ENCODE measurements around the gene FAM3B. TPM values are rescaled to one million over a fixed set of nuclear protein-coding genes. Genes with fewer than 3 reads are reported as not detected.
"Not testable (repeated sequence)": the region's sequence is repeated elsewhere in the genome, so short reads cannot be mapped to it uniquely, and the experiment has no call there.

The FAM3B gene
- total RNA-seq, 1 experiment from 2014 or later, result not detected

DNA sequence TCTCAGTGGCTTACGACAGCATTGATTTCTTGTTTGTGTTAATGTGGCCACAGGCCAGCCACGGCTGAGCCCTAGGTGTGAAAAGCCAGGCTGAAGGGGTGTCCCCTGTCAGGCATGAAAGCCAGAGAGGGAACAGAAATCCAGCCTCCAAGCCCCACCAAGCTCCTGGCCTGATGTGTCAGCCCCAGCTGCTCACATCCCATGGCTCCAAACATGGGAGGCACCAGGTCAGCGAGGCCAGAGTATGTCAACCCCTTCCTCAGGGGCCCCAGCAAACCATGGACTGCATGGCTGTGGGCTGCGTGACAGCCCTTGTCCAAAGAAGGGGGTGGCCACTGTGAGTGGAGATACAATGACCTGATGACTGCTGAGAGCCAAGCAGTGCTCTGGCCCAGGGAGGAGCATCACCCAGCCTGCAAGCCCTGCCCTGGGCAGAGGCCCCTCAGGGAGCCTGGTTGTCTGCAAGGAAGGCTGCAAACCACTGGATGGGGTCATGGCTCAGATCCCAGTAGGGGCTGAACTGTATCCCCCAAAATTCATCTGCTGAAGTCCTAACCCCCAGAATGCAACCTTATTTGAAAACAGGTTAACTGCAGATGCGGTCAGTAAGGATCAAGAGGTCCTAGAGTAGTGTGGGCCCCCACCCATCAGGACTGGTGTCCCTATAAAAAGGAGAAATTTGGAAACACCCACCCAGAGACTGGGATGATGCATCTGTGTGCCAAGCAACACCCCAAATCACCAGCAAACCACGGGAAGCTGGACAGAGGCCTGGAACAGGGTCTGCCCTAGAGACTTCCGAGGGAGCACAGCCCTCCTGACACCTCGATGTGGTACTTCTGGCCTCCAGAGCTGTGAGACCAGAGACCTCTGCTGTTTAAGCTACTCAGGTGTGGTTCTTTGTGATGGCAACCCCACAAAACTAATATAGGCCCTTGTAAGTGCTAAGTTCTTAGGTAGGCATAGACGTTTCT is 41.9 kb downstream of the FAM3B start:
- intact Hi-C loops (cut with micrococcal nuclease; ENCODE audit: unreplicated experiment) (loop anchor here (5.0 kb wide), 1 partner anchor 76 kb away; no protein-coding TSS in a partner anchor), in situ Hi-C loops (cut with HindIII; ENCODE audit: low pct_unique_long_range_greater_than_20kb, low sequenced_read_pairs) (no loop called here)
- Histone ChIP-seq H3K4me3 (ENCODE audit: low read depth in 2 of 2, low read length in 2 of 2) (no peak overlapping the region), H3K27me3 (ENCODE audit: control insufficient read depth, insufficient read depth, low read length) (no peaks in the 10 kb centered on the region), H3K36me3 (ENCODE audit: control insufficient read depth, insufficient read depth, low read length) (no peaks in the 10 kb centered on the region), H3K4me1 (ENCODE audit: control insufficient read depth, insufficient read depth, low read length) (no peaks in the 10 kb centered on the region), H3K9me3 (ENCODE audit: control insufficient read depth, insufficient read depth, low read depth, low read length) (no peaks in the 10 kb centered on the region), H3K27ac (ENCODE audit: low read length) (no peak overlapping the region)
- BruUV-seq (replicated peaks), result no TSS peak
- CTCF ChIA-PET, result interaction anchor here (1.5 kb wide), 1 partner anchor 75 kb away, joined by 7 read pairs; no protein-coding TSS in a partner anchor
- no peak for DNase-seq (ENCODE audit: low read depth, low spot score)
- POLR2A ChIA-PET, result no interaction called here
- no peak for ATAC-seq
- TF ChIP-seq, protein P1, sequence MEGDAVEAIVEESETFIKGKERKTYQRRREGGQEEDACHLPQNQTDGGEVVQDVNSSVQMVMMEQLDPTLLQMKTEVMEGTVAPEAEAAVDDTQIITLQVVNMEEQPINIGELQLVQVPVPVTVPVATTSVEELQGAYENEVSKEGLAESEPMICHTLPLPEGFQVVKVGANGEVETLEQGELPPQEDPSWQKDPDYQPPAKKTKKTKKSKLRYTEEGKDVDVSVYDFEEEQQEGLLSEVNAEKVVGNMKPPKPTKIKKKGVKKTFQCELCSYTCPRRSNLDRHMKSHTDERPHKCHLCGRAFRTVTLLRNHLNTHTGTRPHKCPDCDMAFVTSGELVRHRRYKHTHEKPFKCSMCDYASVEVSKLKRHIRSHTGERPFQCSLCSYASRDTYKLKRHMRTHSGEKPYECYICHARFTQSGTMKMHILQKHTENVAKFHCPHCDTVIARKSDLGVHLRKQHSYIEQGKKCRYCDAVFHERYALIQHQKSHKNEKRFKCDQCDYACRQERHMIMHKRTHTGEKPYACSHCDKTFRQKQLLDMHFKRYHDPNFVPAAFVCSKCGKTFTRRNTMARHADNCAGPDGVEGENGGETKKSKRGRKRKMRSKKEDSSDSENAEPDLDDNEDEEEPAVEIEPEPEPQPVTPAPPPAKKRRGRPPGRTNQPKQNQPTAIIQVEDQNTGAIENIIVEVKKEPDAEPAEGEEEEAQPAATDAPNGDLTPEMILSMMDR (IDR thresholded peaks at IDR 0.05), result no peak
- no peak for TF ChIP-seq TCF7L2 (IDR thresholded peaks at IDR 0.05; ENCODE audit: low read depth, low read length)
- TF ChIP-seq POLR2AphosphoS5 (IDR thresholded peaks at IDR 0.05; ENCODE audit: low read depth, low read length), result no peak
- TF ChIP-seq, protein P2, sequence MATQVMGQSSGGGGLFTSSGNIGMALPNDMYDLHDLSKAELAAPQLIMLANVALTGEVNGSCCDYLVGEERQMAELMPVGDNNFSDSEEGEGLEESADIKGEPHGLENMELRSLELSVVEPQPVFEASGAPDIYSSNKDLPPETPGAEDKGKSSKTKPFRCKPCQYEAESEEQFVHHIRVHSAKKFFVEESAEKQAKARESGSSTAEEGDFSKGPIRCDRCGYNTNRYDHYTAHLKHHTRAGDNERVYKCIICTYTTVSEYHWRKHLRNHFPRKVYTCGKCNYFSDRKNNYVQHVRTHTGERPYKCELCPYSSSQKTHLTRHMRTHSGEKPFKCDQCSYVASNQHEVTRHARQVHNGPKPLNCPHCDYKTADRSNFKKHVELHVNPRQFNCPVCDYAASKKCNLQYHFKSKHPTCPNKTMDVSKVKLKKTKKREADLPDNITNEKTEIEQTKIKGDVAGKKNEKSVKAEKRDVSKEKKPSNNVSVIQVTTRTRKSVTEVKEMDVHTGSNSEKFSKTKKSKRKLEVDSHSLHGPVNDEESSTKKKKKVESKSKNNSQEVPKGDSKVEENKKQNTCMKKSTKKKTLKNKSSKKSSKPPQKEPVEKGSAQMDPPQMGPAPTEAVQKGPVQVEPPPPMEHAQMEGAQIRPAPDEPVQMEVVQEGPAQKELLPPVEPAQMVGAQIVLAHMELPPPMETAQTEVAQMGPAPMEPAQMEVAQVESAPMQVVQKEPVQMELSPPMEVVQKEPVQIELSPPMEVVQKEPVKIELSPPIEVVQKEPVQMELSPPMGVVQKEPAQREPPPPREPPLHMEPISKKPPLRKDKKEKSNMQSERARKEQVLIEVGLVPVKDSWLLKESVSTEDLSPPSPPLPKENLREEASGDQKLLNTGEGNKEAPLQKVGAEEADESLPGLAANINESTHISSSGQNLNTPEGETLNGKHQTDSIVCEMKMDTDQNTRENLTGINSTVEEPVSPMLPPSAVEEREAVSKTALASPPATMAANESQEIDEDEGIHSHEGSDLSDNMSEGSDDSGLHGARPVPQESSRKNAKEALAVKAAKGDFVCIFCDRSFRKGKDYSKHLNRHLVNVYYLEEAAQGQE (IDR thresholded peaks at IDR 0.05; ENCODE audit: insufficient read depth in 1 of 2, low read depth in 2 of 2, low read length in 1 of 2), result no peak
- no peak for TF ChIP-seq SIN3A (IDR thresholded peaks at IDR 0.05; ENCODE audit: borderline replicate concordance, insufficient read depth, low read depth, low read length)

DNA sequence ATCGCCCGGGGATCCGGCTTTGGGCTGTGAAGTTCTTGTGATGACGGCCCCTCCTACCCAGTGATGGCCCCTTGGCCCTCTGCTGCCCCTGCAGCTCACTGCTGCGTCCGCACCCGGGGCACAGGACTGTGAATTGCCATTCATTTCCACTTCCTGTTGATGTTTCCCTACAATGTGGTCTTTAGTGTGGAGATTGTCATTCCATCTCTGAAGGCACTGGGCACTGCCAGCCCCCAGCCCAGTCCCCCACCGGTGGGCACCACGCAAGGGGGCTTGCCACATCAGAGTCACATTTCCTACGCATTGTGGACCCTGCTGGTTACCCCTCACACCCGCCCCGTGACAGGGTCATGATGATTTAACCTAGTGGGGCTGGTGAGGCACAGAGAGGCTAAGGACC is 42.7 kb downstream of the FAM3B start:
- no peak for DNase-seq (ENCODE audit: low read depth, low spot score)
- Histone ChIP-seq H3K36me3 (ENCODE audit: control insufficient read depth, insufficient read depth, low read length) (no peaks in the 10 kb centered on the region), H3K4me3 (ENCODE audit: low read depth in 2 of 2, low read length in 2 of 2) (no peak overlapping the region), H3K27ac (ENCODE audit: low read length) (no peak overlapping the region), H3K9me3 (ENCODE audit: control insufficient read depth, insufficient read depth, low read depth, low read length) (no peaks in the 10 kb centered on the region), H3K4me1 (ENCODE audit: control insufficient read depth, insufficient read depth, low read length) (no peaks in the 10 kb centered on the region), H3K27me3 (ENCODE audit: control insufficient read depth, insufficient read depth, low read length) (no peaks in the 10 kb centered on the region)
- TF ChIP-seq POLR2AphosphoS5 (IDR thresholded peaks at IDR 0.05; ENCODE audit: low read depth, low read length), result no peak
- TF ChIP-seq TCF7L2 (IDR thresholded peaks at IDR 0.05; ENCODE audit: low read depth, low read length), result no peak
- TF ChIP-seq, protein P2 (IDR thresholded peaks at IDR 0.05; ENCODE audit: insufficient read depth in 1 of 2, low read depth in 2 of 2, low read length in 1 of 2), result no peak
- no peak for TF ChIP-seq SIN3A (IDR thresholded peaks at IDR 0.05; ENCODE audit: borderline replicate concordance, insufficient read depth, low read depth, low read length)
- TF ChIP-seq, protein P1 (IDR thresholded peaks at IDR 0.05), result no peak
- intact Hi-C loops (cut with micrococcal nuclease; ENCODE audit: unreplicated experiment), result loop anchor here (5.0 kb wide), 1 partner anchor 77 kb away; no protein-coding TSS in a partner anchor
- in situ Hi-C loops (cut with HindIII; ENCODE audit: low pct_unique_long_range_greater_than_20kb, low sequenced_read_pairs), result no loop called here
- BruUV-seq (replicated peaks), result no TSS peak
- no peak for ATAC-seq
- ChIA-PET CTCF (interaction anchor here (0.7 kb wide), 1 partner anchor 210 kb away, joined by 3 read pairs; no protein-coding TSS in a partner anchor), POLR2A (no interaction called here)

DNA sequence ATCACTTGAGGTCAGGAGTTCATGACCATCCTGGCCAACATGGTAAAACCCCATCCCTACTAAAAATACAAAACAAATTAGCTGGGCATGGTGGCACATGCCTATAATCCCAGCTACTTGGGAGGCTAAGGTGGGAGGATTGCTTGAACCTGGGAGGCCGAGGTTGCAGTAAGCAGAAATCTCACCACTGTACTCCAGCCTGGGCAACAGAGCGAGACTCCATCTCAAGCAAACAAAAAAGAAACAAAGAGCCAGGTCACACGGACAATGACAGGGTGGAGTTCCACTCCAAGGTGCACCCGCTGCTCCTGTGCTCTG is 43.1 kb downstream of the FAM3B start:
- H3K36me3 ChIP-seq (ENCODE audit: control insufficient read depth, insufficient read depth, low read length); H3K27me3 ChIP-seq (ENCODE audit: control insufficient read depth, insufficient read depth, low read length); H3K27ac ChIP-seq (ENCODE audit: low read length); H3K9me3 ChIP-seq (ENCODE audit: control insufficient read depth, insufficient read depth, low read depth, low read length); BruUV-seq (replicated peaks); H3K4me3 ChIP-seq (ENCODE audit: low read depth in 2 of 2, low read length in 2 of 2); POLR2A ChIA-PET; in situ Hi-C loops (cut with HindIII; ENCODE audit: low pct_unique_long_range_greater_than_20kb, low sequenced_read_pairs); DNase-seq (ENCODE audit: low read depth, low spot score); ATAC-seq; H3K4me1 ChIP-seq (ENCODE audit: control insufficient read depth, insufficient read depth, low read length): not testable (repeated sequence)
- CTCF ChIA-PET, result interaction anchor here (0.7 to 2.2 kb wide), 2 partner anchors 77 to 209 kb away, joined by 3 to 16 read pairs; no protein-coding TSS in a partner anchor
- intact Hi-C loops (cut with micrococcal nuclease; ENCODE audit: unreplicated experiment), result loop anchor here (5.0 kb wide), 1 partner anchor 77 kb away; no protein-coding TSS in a partner anchor
